HepG2 (cell line): ENCODE results near the gene SLAMF9. TPM values are rescaled to one million over a fixed set of nuclear protein-coding genes. Genes with fewer than 3 reads are reported as not detected.

ENCODE experiments used
- DMAP1 ChIP-seq: IDR thresholded peaks from 2 replicates; pipeline ENCODE4 v1.6.1; 2016
- ELF3 ChIP-seq: IDR thresholded peaks from 2 replicates; pipeline ENCODE4 v1.6.1; 2016; ENCODE audit warnings: missing genetic modification reagents, missing compliant biosample characterization
- FIP1L1 ChIP-seq: fragments of 200-400 bp; formaldehyde crosslinking; IDR thresholded peaks from 2 replicates; pipeline ENCODE4 v1.6.1; 2018; ENCODE audit warnings: low read depth, mild to moderate bottlenecking, low read length, moderate library complexity, borderline replicate concordance; ENCODE audit not compliant: insufficient read depth
- GATA4 ChIP-seq: sonication (generic); IDR thresholded peaks from 2 replicates; pipeline ENCODE4 v1.6.1; 2016; ENCODE audit warnings: antibody characterized with exemption, low read depth, borderline replicate concordance
- MIER2 ChIP-seq: IDR thresholded peaks from 2 replicates; pipeline ENCODE4 v1.6.1; 2016; ENCODE audit warnings: missing biosample characterization, missing genetic modification reagents
- MXI1 ChIP-seq: IDR thresholded peaks from 3 replicates; pipeline ENCODE4 v1.6.1; 2012; ENCODE audit warnings: low read depth, low read length, inconsistent platforms, borderline replicate concordance
- NFE2L1 ChIP-seq: sonication (generic); formaldehyde crosslinking; IDR thresholded peaks from 2 replicates; pipeline ENCODE4 v1.4.0; 2020; ENCODE audit warnings: missing genetic modification reagents, mild to moderate bottlenecking, borderline replicate concordance
- NFKB2 ChIP-seq: sonication (generic); formaldehyde crosslinking; IDR thresholded peaks from 2 replicates; pipeline ENCODE4 v1.4.0; 2020; ENCODE audit warnings: missing genetic modification reagents, borderline replicate concordance
- REXO4 ChIP-seq: sonication (generic); formaldehyde crosslinking; IDR thresholded peaks from 2 replicates; pipeline ENCODE4 v1.8.0; 2022; ENCODE audit warnings: missing genetic modification reagents, mild to moderate bottlenecking, borderline replicate concordance
- ZBTB38 ChIP-seq: sonication (generic); formaldehyde crosslinking; IDR thresholded peaks from 2 replicates; pipeline ENCODE4 v1.5.1; 2020; ENCODE audit warnings: mild to moderate bottlenecking, missing genetic modification reagents
- ZFP37 ChIP-seq: sonication (generic); formaldehyde crosslinking; IDR thresholded peaks from 2 replicates; pipeline ENCODE4 v1.4.0; 2020; ENCODE audit warnings: missing genetic modification reagents, borderline replicate concordance
- ZFP62 ChIP-seq: sonication (generic); formaldehyde crosslinking; IDR thresholded peaks from 2 replicates; pipeline ENCODE4 v1.4.0; 2020; ENCODE audit warnings: missing genetic modification reagents
- ZFP82 ChIP-seq: sonication (generic); formaldehyde crosslinking; IDR thresholded peaks from 2 replicates; pipeline ENCODE4 v1.5.1; 2020; ENCODE audit warnings: mild to moderate bottlenecking, missing genetic modification reagents, borderline replicate concordance
- ZNF543 ChIP-seq: sonication (generic); formaldehyde crosslinking; IDR thresholded peaks from 2 replicates; pipeline ENCODE4 v1.4.0; 2020; ENCODE audit warnings: mild to moderate bottlenecking, missing genetic modification reagents
- ZNF572 ChIP-seq: sonication (generic); formaldehyde crosslinking; IDR thresholded peaks from 2 replicates; pipeline ENCODE4 v1.5.1; 2020; ENCODE audit warnings: mild to moderate bottlenecking, missing genetic modification reagents
- ZNF687 ChIP-seq: sonication (generic); formaldehyde crosslinking; IDR thresholded peaks from 2 replicates; pipeline ENCODE4 v1.5.1; 2020; ENCODE audit warnings: mild to moderate bottlenecking, missing genetic modification reagents, moderate library complexity
- polyA plus RNA-seq, 8 experiments: library from polyadenylated mRNA; depleted of rRNA in 3 of 8; stranded (reverse) in 7 of 8; unstranded in 1 of 8; fragments of >200 nt; fragmentation: Illumina TruSeq in 4 of 8; extraction: Trizol in 4 of 8; gene quantifications; 2 replicates each; pipeline versions ENCODE4 v1.2.1 to v1.2.3, GENCODE V29; 2011 to 2016; ENCODE audit warnings: low read depth in 4 of 8, missing spikeins in 1 of 8, mixed read lengths in 1 of 8; ENCODE audit not compliant: insufficient read depth in 1 of 8
- total RNA-seq, 5 experiments: library from RNA; depleted of rRNA; stranded (reverse); fragments of >200 nt; fragmentation: Illumina TruSeq; extraction: Trizol; gene quantifications; 2 replicates each; pipeline ENCODE4 v1.2.3, GENCODE V29; 2016; ENCODE audit warnings: low read depth in 1 of 5
- TF ChIP-seq, protein P1 (sequence below): sonication (generic); formaldehyde crosslinking; IDR thresholded peaks from 2 replicates; pipeline ENCODE4 v1.4.0; 2020; ENCODE audit warnings: missing genetic modification reagents
- TF ChIP-seq, protein P2 (sequence below): sonication (generic); formaldehyde crosslinking; IDR thresholded peaks from 2 replicates; pipeline ENCODE4 v1.4.0; 2020; ENCODE audit warnings: missing genetic modification reagents
- TF ChIP-seq, protein P3 (sequence below): sonication (generic); formaldehyde crosslinking; IDR thresholded peaks from 2 replicates; pipeline ENCODE4 v1.8.1; 2022; ENCODE audit warnings: mild to moderate bottlenecking, missing genetic modification reagents

Gene SLAMF9
- total and polyA plus RNA-seq, 2 of the 13 experiments (the other 11 are each of a cell fraction or from before 2014, with no cell fraction given) = 0.82 TPM; not detected in 1

DNA sequence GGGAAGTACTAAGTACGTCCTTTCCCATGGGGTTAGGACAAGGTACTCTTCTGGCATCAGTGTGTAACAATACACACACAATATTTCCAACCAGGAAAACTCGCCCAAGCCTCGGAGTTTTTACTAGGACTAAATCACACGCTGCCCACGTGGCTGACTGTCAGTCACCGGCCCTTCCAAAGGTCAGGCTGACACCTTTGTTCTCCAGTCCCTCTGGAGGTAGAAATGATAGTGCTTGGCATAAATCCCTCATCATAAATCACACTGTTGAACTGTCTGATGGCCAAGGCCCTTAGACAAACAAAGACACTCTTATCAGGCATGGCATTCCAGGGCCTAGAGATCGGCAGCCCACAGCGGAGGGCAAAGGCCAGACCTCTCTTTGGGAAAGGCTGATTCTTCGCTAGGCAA is 16.9 kb upstream of the SLAMF9 start (continued):
- TF ChIP-seq, protein P1, sequence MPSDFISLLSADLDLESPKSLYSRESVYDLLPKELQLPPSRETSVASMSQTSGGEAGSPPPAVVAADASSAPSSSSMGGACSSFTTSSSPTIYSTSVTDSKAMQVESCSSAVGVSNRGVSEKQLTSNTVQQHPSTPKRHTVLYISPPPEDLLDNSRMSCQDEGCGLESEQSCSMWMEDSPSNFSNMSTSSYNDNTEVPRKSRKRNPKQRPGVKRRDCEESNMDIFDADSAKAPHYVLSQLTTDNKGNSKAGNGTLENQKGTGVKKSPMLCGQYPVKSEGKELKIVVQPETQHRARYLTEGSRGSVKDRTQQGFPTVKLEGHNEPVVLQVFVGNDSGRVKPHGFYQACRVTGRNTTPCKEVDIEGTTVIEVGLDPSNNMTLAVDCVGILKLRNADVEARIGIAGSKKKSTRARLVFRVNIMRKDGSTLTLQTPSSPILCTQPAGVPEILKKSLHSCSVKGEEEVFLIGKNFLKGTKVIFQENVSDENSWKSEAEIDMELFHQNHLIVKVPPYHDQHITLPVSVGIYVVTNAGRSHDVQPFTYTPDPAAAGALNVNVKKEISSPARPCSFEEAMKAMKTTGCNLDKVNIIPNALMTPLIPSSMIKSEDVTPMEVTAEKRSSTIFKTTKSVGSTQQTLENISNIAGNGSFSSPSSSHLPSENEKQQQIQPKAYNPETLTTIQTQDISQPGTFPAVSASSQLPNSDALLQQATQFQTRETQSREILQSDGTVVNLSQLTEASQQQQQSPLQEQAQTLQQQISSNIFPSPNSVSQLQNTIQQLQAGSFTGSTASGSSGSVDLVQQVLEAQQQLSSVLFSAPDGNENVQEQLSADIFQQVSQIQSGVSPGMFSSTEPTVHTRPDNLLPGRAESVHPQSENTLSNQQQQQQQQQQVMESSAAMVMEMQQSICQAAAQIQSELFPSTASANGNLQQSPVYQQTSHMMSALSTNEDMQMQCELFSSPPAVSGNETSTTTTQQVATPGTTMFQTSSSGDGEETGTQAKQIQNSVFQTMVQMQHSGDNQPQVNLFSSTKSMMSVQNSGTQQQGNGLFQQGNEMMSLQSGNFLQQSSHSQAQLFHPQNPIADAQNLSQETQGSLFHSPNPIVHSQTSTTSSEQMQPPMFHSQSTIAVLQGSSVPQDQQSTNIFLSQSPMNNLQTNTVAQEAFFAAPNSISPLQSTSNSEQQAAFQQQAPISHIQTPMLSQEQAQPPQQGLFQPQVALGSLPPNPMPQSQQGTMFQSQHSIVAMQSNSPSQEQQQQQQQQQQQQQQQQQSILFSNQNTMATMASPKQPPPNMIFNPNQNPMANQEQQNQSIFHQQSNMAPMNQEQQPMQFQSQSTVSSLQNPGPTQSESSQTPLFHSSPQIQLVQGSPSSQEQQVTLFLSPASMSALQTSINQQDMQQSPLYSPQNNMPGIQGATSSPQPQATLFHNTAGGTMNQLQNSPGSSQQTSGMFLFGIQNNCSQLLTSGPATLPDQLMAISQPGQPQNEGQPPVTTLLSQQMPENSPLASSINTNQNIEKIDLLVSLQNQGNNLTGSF = no peak
- TF ChIP-seq MXI1 (peak; percentile 90; the same call in 2 of the 3 replicates), ZNF687 (CRISPR knock-in tag) (no peak), ZBTB38 (CRISPR knock-in tag) (no peak), ELF3 (CRISPR knock-in tag) (peak; percentile 88), FIP1L1 (no peak), ZFP37 (CRISPR knock-in tag) (no peak), NFKB2 (no peak), ZNF572 (CRISPR knock-in tag) (no peak), ZNF543 (CRISPR knock-in tag) (no peak), REXO4 (no peak), MIER2 (CRISPR knock-in tag) (peak; percentile 66; the same call in 1 of the 2 replicates), ZFP82 (CRISPR knock-in tag) (no peak), GATA4 (no peak; the same call in 1 of the 2 replicates), NFE2L1 (CRISPR knock-in tag) (no peak), DMAP1 (CRISPR knock-in tag) (peak; percentile 50; the same call in 1 of the 2 replicates), ZFP62 (CRISPR knock-in tag) (no peak)
- TF ChIP-seq, protein P2, sequence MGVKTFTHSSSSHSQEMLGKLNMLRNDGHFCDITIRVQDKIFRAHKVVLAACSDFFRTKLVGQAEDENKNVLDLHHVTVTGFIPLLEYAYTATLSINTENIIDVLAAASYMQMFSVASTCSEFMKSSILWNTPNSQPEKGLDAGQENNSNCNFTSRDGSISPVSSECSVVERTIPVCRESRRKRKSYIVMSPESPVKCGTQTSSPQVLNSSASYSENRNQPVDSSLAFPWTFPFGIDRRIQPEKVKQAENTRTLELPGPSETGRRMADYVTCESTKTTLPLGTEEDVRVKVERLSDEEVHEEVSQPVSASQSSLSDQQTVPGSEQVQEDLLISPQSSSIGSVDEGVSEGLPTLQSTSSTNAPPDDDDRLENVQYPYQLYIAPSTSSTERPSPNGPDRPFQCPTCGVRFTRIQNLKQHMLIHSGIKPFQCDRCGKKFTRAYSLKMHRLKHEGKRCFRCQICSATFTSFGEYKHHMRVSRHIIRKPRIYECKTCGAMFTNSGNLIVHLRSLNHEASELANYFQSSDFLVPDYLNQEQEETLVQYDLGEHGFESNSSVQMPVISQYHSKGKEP (CRISPR knock-in tag) = no peak
- TF ChIP-seq, protein P3, sequence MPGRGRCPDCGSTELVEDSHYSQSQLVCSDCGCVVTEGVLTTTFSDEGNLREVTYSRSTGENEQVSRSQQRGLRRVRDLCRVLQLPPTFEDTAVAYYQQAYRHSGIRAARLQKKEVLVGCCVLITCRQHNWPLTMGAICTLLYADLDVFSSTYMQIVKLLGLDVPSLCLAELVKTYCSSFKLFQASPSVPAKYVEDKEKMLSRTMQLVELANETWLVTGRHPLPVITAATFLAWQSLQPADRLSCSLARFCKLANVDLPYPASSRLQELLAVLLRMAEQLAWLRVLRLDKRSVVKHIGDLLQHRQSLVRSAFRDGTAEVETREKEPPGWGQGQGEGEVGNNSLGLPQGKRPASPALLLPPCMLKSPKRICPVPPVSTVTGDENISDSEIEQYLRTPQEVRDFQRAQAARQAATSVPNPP (CRISPR knock-in tag) = no peak
